GM21526 (cell line): ENCODE measurements around the gene TSPEAR.
"Not testable (repeated sequence)": the region's sequence is repeated elsewhere in the genome, so short reads cannot be mapped to it uniquely, and the experiment has no call there.

Source experiments
- ATAC-seq: cut with Tn5 transposase; IDR thresholded peaks from one replicate; pipeline ENCODE4 v1.9.1; 2021; ENCODE audit warnings: moderate library complexity; ENCODE audit not compliant: unreplicated experiment, low FRiP score

The TSPEAR gene

GRCh38 chr21:44637851-44638348 lies 73.5 kb downstream of the TSPEAR start:
- not testable (repeated sequence) for ATAC-seq

- ATAC-seq, result no peak
Observed at GRCh38 chr21:44637018-44637850, 74.1 kb downstream of the TSPEAR start, which contains the start of gene KRTAP10-10. TSS of gene KRTAP10-10 (plus strand) at chr21:44637356. CDS start at chr21:44637418, 62 bp downstream.

- ATAC-seq, result no peak
Observed at GRCh38 chr21:44636209-44637017, 75.0 kb downstream of the TSPEAR start.

- ATAC-seq, result no peak
Observed at GRCh38 chr21:44632067-44632466, 79.3 kb downstream of the TSPEAR start.

- ATAC-seq, result no peak
Observed at GRCh38 chr21:44630440-44630839, 80.9 kb downstream of the TSPEAR start.

GRCh38 chr21:44628707-44629391 lies 82.5 kb downstream of the TSPEAR start:
- no peak for ATAC-seq

GRCh38 chr21:44627831-44628233 lies 83.5 kb downstream of the TSPEAR start:
- not testable (repeated sequence) for ATAC-seq

GRCh38 chr21:44627181-44627822 lies 84.1 kb downstream of the TSPEAR start:
- ATAC-seq, result not testable (repeated sequence)

- ATAC-seq, result no peak
Observed at GRCh38 chr21:44626673-44627143, 84.7 kb downstream of the TSPEAR start, which contains the start of gene KRTAP10-9. TSS of gene KRTAP10-9 (plus strand) at chr21:44627093. CDS start at chr21:44627172, 79 bp downstream.

- no peak for ATAC-seq
Observed at GRCh38 chr21:44626262-44626661, 85.1 kb downstream of the TSPEAR start.

GRCh38 chr21:44625756-44626155 lies 85.6 kb downstream of the TSPEAR start:
- ATAC-seq, result no peak

- ATAC-seq, result no peak
Observed at GRCh38 chr21:44623575-44623974, 87.8 kb downstream of the TSPEAR start.

- ATAC-seq, result no peak
Observed at GRCh38 chr21:44619886-44620285, 91.5 kb downstream of the TSPEAR start.

GRCh38 chr21:44618909-44619308 lies 92.5 kb downstream of the TSPEAR start:
- no peak for ATAC-seq

- ATAC-seq, result no peak
Observed at GRCh38 chr21:44618504-44618903, 92.9 kb downstream of the TSPEAR start.

- no peak for ATAC-seq
Observed at GRCh38 chr21:44617071-44617501, 94.3 kb downstream of the TSPEAR start.

- ATAC-seq, result no peak
Observed at GRCh38 chr21:44616591-44616926, 94.8 kb downstream of the TSPEAR start.

- no peak for ATAC-seq
Observed at GRCh38 chr21:44615911-44616590, 95.3 kb downstream of the TSPEAR start.

GRCh38 chr21:44615466-44615865 lies 95.9 kb downstream of the TSPEAR start:
- ATAC-seq, result no peak
